WTC11 (cell line): ENCODE results near the gene COL20A1. TPM values are rescaled to one million over a fixed set of nuclear protein-coding genes. Genes with fewer than 3 reads are reported as not detected.

ENCODE experiments used
- ATAC-seq: fragments of 200-7000 bp; cut with Tn5 transposase; 2 replicates; pipeline ENCODE4 v1.10.0; 2021; ENCODE audit warnings: mild to moderate bottlenecking, moderate library complexity
- CTCF ChIA-PET: fragments of 300-600 bp; sonication (Branson Sonifier 250); formaldehyde crosslinking; loops from one replicate; lab custom pipeline; 2021; ENCODE audit warnings: antibody characterized with exemption; lab: Charles Lee
- POLR2A ChIA-PET: fragments of 350-600 bp; sonication (Branson Sonifier 250); formaldehyde crosslinking; loops from one replicate; lab custom pipeline; 2021; ENCODE audit warnings: antibody characterized with exemption; lab: Charles Lee
- DNase-seq: peaks from one replicate; pipeline ENCODE4 v3.0.0; 2021; ENCODE audit warnings: low spot score
- H3K27ac Mint-ChIP-seq: 2 replicates; pipeline ENCODE4 v1.8.0; 2021; ENCODE audit warnings: mixed read lengths
- H3K27me3 Mint-ChIP-seq: 2 replicates; pipeline ENCODE4 v1.8.0; 2021; ENCODE audit warnings: low read depth, mild to moderate bottlenecking, moderate library complexity, mixed read lengths
- H3K36me3 Mint-ChIP-seq: 2 replicates; pipeline ENCODE4 v1.8.0; 2021; ENCODE audit warnings: mixed read lengths
- H3K4me1 Mint-ChIP-seq: 2 replicates; pipeline ENCODE4 v1.8.0; 2022; ENCODE audit warnings: mixed read lengths
- H3K4me3 Mint-ChIP-seq: 2 replicates; pipeline ENCODE4 v1.8.0; 2021; ENCODE audit warnings: mild to moderate bottlenecking, moderate library complexity, mixed read lengths
- H3K9me3 Mint-ChIP-seq: 2 replicates; pipeline ENCODE4 v1.8.0; 2021; ENCODE audit warnings: mixed read lengths
- ATF2 ChIP-seq: sonication (generic); formaldehyde crosslinking; IDR thresholded peaks from 2 replicates; pipeline ENCODE4 v1.8.1; 2022; ENCODE audit warnings: low read depth, missing genetic modification reagents, borderline replicate concordance
- ATF6 ChIP-seq: sonication (generic); formaldehyde crosslinking; IDR thresholded peaks from 2 replicates; pipeline ENCODE4 v1.8.1; 2023; ENCODE audit warnings: mild to moderate bottlenecking, missing genetic modification reagents
- CBFB ChIP-seq: sonication (generic); formaldehyde crosslinking; IDR thresholded peaks from 2 replicates; pipeline ENCODE4 v1.8.1; 2022; ENCODE audit warnings: mild to moderate bottlenecking, low read depth, missing genetic modification reagents
- CREM ChIP-seq: sonication (generic); formaldehyde crosslinking; IDR thresholded peaks from 2 replicates; pipeline ENCODE4 v1.8.1; 2022; ENCODE audit warnings: mild to moderate bottlenecking, missing genetic modification reagents, moderate library complexity
- ELF4 ChIP-seq: sonication (generic); formaldehyde crosslinking; IDR thresholded peaks from 2 replicates; pipeline ENCODE4 v1.8.1; 2022; ENCODE audit warnings: low read depth, mild to moderate bottlenecking, moderate library complexity, missing genetic modification reagents
- ERG ChIP-seq: fragments of 250-450 bp; sonication (Bioruptor Pico); IDR thresholded peaks from 2 replicates; pipeline ENCODE4 v1.8.0; 2021; ENCODE audit warnings: mild to moderate bottlenecking
- GRHL2 ChIP-seq: fragments of 250-450 bp; sonication (Bioruptor Pico); IDR thresholded peaks from 2 replicates; pipeline ENCODE4 v1.8.0; 2022; ENCODE audit warnings: mild to moderate bottlenecking, moderate library complexity; ENCODE audit not compliant: insufficient replicate concordance, severe bottlenecking
- HMGXB4 ChIP-seq: sonication (generic); formaldehyde crosslinking; IDR thresholded peaks from 2 replicates; pipeline ENCODE4 v1.8.1; 2023; ENCODE audit warnings: mild to moderate bottlenecking, moderate library complexity, missing genetic modification reagents
- IRF1 ChIP-seq: sonication (generic); formaldehyde crosslinking; IDR thresholded peaks from 2 replicates; pipeline ENCODE4 v1.8.0; 2023; ENCODE audit warnings: missing genetic modification reagents
- JAZF1 ChIP-seq: fragments of 250-450 bp; sonication (Bioruptor Pico); IDR thresholded peaks from 2 replicates; pipeline ENCODE4 v1.9.0; 2021; ENCODE audit warnings: moderate library complexity, mild to moderate bottlenecking, inconsistent platforms
- JUN ChIP-seq: sonication (generic); formaldehyde crosslinking; IDR thresholded peaks from 2 replicates; pipeline ENCODE4 v1.8.0; 2023; ENCODE audit warnings: mild to moderate bottlenecking, missing genetic modification reagents
- KAT7 ChIP-seq: sonication (generic); formaldehyde crosslinking; IDR thresholded peaks from 2 replicates; pipeline ENCODE4 v1.8.1; 2023; ENCODE audit warnings: missing genetic modification reagents, mild to moderate bottlenecking, borderline replicate concordance
- MAX ChIP-seq: sonication (generic); formaldehyde crosslinking; IDR thresholded peaks from 2 replicates; pipeline ENCODE4 v1.8.0; 2022; ENCODE audit warnings: mild to moderate bottlenecking, missing genetic modification reagents
- MYBL2 ChIP-seq: sonication (generic); formaldehyde crosslinking; IDR thresholded peaks from 2 replicates; pipeline ENCODE4 v1.8.1; 2023; ENCODE audit warnings: mild to moderate bottlenecking, moderate library complexity, missing genetic modification reagents
- NFYB ChIP-seq: sonication (generic); formaldehyde crosslinking; conservative IDR thresholded peaks from 2 replicates; pipeline ENCODE4 v1.8.0; 2022; ENCODE audit warnings: low read depth, missing genetic modification reagents
- SMAD3 ChIP-seq: sonication (generic); formaldehyde crosslinking; IDR thresholded peaks from 2 replicates; pipeline ENCODE4 v1.8.0; 2022; ENCODE audit warnings: missing genetic modification reagents, mild to moderate bottlenecking, borderline replicate concordance
- SOX15 ChIP-seq: fragments of 250-450 bp; sonication (Bioruptor Pico); IDR thresholded peaks from 2 replicates; pipeline ENCODE4 v1.9.0; 2021; ENCODE audit warnings: mild to moderate bottlenecking
- SP1 ChIP-seq: sonication (generic); formaldehyde crosslinking; conservative IDR thresholded peaks from 2 replicates; pipeline ENCODE4 v1.8.1; 2022; ENCODE audit warnings: missing genetic modification reagents
- USF1 ChIP-seq: sonication (generic); formaldehyde crosslinking; IDR thresholded peaks from 2 replicates; pipeline ENCODE4 v1.8.0; 2022; ENCODE audit warnings: mild to moderate bottlenecking, missing genetic modification reagents
- ZNF263 ChIP-seq: sonication (generic); formaldehyde crosslinking; IDR thresholded peaks from 2 replicates; pipeline ENCODE4 v1.8.1; 2022; ENCODE audit warnings: low read depth, mild to moderate bottlenecking, moderate library complexity, missing genetic modification reagents
- ZNF512 ChIP-seq: sonication (generic); formaldehyde crosslinking; IDR thresholded peaks from 2 replicates; pipeline ENCODE4 v1.8.1; 2022; ENCODE audit warnings: missing genetic modification reagents, borderline replicate concordance
- total RNA-seq: library from RNA; stranded (reverse); gene quantifications from 3 replicates; pipeline ENCODE4 v1.2.3, GENCODE V29; 2021

COL20A1 gene
- total RNA-seq, 1 experiment from 2014 or later = 1.3 TPM

- ChIA-PET POLR2A (no interaction called here), CTCF (interaction anchor here (0.8 to 4.7 kb wide), 2 partner anchors 10 to 59 kb away, joined by 9 to 66 read pairs; partner anchors contain the start of gene ARFGAP1)
- peaks cover 21% of the 10 kb centered on the region for H3K36me3 Mint-ChIP-seq
- ATAC-seq (no peak), DNase-seq (no peak)
- H3K4me1 Mint-ChIP-seq = no peaks in the 10 kb centered on the region
- no peak for TF ChIP-seq GRHL2 (CRISPR knock-in tag)
- no peak for TF ChIP-seq CBFB (CRISPR knock-in tag)
- TF ChIP-seq ERG (CRISPR knock-in tag) = no peak
- no peak for TF ChIP-seq CREM
- H3K9me3 Mint-ChIP-seq = no peaks in the 10 kb centered on the region
- no peaks in the 10 kb centered on the region for H3K27me3 Mint-ChIP-seq
- no peak overlapping the region for H3K27ac Mint-ChIP-seq
- no peak overlapping the region for H3K4me3 Mint-ChIP-seq
Observed at GRCh38 chr20:63282946-63283345, 10.0 kb upstream of the COL20A1 start.

- Mint-ChIP-seq H3K4me1 (no peaks in the 10 kb centered on the region), H3K9me3 (no peaks in the 10 kb centered on the region), H3K27ac (no peak overlapping the region), H3K27me3 (no peaks in the 10 kb centered on the region), H3K4me3 (no peak overlapping the region), H3K36me3 (peaks cover 23% of the 10 kb centered on the region)
- no peak for ATAC-seq
- TF ChIP-seq JUN (CRISPR knock-in tag) (no peak), JAZF1 (CRISPR knock-in tag) (no peak), SMAD3 (CRISPR knock-in tag) (no peak), SOX15 (CRISPR knock-in tag) (no peak), CREM (no peak), SP1 (CRISPR knock-in tag) (no peak), NFYB (CRISPR knock-in tag) (no peak), MAX (CRISPR knock-in tag) (no peak), HMGXB4 (no peak), ZNF512 (no peak), ATF6 (CRISPR knock-in tag) (no peak), KAT7 (CRISPR knock-in tag) (no peak), ZNF263 (CRISPR knock-in tag) (no peak), ELF4 (CRISPR knock-in tag) (no peak), IRF1 (no peak), ATF2 (CRISPR knock-in tag) (no peak), USF1 (no peak), MYBL2 (CRISPR knock-in tag) (no peak)
- POLR2A ChIA-PET = no interaction called here
- CTCF ChIA-PET = interaction anchor here (4.7 kb wide), 1 partner anchor 60 kb away, joined by 66 read pairs; no protein-coding TSS in a partner anchor
- DNase-seq = no peak
Observed at GRCh38 chr20:63283397-63284082, 9.4 kb upstream of the COL20A1 start.
